Spleen (tissue), 7 donors: ENCODE data around the gene WAPL.

Source experiments
- CTCF ChIP-seq, 11 experiments: fragments of 200-600 bp in 7 of 11; fragments of 450-650 bp in 4 of 11; sonication (generic) in 4 of 11; IDR thresholded peaks in 8 of 11; conservative IDR thresholded peaks in 3 of 11; 1 replicate in 7 of 11; 2 replicates in 4 of 11; pipeline versions ENCODE4 v1.4.0 to v1.8.0; 2016 to 2021; ENCODE audit warnings: antibody characterized with exemption in 11 of 11, inconsistent platforms in 4 of 11, mild to moderate bottlenecking in 1 of 11
- POLR2A ChIP-seq, 3 donors: fragments of 450-650 bp; IDR thresholded peaks; one replicate each; pipeline ENCODE4 v1.5.1; 2017; ENCODE audit warnings: antibody characterized with exemption in 3 of 3, mild to moderate bottlenecking in 1 of 3
- donor health status: DM: no; HTN: no; CAD: no; lungs with moderate emphysema.
- donor health status: DM: no; HTN: no; CAD: no.
- donor health status: DM: no; HTN: no; CAD: no.

DNA sequence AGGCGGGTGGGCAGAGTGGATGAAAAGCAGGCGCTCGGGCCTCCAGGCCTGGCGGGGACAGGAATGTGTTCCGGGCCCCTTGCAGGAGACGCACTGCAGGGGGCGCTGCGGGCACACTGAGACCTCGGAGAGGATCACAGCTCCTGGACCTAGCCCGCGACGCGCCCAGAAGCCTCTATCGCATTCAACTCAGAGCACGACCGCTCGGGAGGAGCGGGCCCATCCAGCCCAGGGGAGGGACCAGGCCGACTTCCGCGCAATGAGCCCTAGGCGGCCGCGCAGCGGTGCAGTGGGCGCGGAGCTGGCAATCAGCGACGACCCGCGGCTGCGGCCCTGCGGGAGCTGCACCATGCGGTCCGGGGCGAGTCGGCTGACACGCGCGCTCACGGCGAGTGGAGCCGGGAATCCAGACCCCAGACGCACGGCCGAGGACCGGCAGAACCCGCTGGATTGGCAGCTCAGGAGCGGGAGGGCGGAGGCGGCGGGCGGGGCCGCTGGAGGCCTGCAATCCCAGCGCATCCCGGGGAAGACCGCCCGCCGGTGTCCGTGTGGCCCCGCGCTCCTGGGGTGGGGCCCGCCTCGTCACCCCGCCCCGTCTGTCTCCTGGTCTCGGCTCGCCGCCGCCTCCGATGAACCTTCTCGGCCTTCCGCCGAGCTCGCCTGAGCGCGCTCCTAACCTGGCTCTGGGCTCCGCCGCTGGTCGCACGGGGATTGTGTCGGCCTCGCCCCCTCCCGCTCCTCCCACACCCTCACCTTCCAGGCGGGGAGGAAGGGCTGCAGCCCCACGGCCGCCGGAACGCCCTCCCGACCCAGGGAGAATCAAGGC lies 121.5 kb downstream of the WAPL start:
- TF ChIP-seq POLR2A (IDR thresholded peaks at IDR 0.05) (no peak), CTCF (IDR thresholded peaks at IDR 0.05 in 8 of 11, conservative IDR thresholded peaks at IDR 0.05 in 3 of 11) (peak; percentile 82 to 96 (median 94))
